Coronary artery (tissue), 2 donors: ENCODE data around the gene GAP43.
A peak's percentile ranks its signal among the peaks of the same experiment; 100 is the strongest.

Source experiments
- DNase-seq: peaks from one replicate; pipeline ENCODE4 v3.0.0-alpha.2; 2017; ENCODE audit warnings: low spot score
- H3K27ac ChIP-seq, 2 donors: fragments of 200-600 bp; sonication (generic); one replicate each; pipeline ENCODE4 v1.5.1; 2016 to 2019
- H3K4me3 ChIP-seq: fragments of 200-600 bp; sonication (generic); 2 replicates; pipeline ENCODE4 v1.5.1; 2016; ENCODE audit warnings: mild to moderate bottlenecking, moderate library complexity
- TF ChIP-seq, protein P1 (sequence below): fragments of 200-600 bp; sonication (generic); IDR thresholded peaks from one replicate; pipeline ENCODE4 v1.5.1; 2019; ENCODE audit warnings: antibody characterized with exemption

The GAP43 gene

GRCh38 chr3:115692887-115693524, 69.7 kb downstream of the GAP43 start:
- TF ChIP-seq, protein P1, sequence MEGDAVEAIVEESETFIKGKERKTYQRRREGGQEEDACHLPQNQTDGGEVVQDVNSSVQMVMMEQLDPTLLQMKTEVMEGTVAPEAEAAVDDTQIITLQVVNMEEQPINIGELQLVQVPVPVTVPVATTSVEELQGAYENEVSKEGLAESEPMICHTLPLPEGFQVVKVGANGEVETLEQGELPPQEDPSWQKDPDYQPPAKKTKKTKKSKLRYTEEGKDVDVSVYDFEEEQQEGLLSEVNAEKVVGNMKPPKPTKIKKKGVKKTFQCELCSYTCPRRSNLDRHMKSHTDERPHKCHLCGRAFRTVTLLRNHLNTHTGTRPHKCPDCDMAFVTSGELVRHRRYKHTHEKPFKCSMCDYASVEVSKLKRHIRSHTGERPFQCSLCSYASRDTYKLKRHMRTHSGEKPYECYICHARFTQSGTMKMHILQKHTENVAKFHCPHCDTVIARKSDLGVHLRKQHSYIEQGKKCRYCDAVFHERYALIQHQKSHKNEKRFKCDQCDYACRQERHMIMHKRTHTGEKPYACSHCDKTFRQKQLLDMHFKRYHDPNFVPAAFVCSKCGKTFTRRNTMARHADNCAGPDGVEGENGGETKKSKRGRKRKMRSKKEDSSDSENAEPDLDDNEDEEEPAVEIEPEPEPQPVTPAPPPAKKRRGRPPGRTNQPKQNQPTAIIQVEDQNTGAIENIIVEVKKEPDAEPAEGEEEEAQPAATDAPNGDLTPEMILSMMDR: peak; percentile 82
- no peak overlapping the region for H3K4me3 ChIP-seq
- H3K27ac ChIP-seq: no peak overlapping the region
- DNase-seq: no peak

GRCh38 chr3:115693868-115694267, 70.6 kb downstream of the GAP43 start:
- TF ChIP-seq, protein P1: no peak
- no peak for DNase-seq
- no peak overlapping the region for H3K4me3 ChIP-seq
- no peak overlapping the region for H3K27ac ChIP-seq

DNA sequence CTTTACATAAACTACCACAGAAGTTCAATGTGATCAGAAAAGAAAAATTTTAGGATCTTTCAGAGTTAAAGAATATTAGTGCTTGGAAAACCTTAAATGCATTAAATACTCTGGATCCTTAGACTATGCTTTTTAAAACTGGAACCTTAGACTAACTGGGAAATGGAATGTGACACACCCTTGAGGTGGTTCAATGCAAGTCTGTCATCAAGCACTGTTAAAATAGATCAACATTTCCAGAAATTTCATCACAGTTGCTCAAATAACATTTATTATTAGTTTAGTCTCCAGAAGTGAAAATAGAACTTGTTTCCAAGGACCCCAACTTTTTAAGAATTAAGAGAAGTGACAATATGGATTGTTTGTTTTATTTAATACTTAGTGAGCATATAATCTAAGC, 71.8 kb downstream of the GAP43 start:
- TF ChIP-seq, protein P1: no peak
- Histone ChIP-seq H3K27ac (no peak overlapping the region), H3K4me3 (no peak overlapping the region)
- no peak for DNase-seq

- Histone ChIP-seq H3K27ac (no peak overlapping the region), H3K4me3 (no peak overlapping the region)
- TF ChIP-seq, protein P1: no peak
- no peak for DNase-seq
Measured at GRCh38 chr3:115697263-115698053, 74.1 kb downstream of the GAP43 start.

DNA sequence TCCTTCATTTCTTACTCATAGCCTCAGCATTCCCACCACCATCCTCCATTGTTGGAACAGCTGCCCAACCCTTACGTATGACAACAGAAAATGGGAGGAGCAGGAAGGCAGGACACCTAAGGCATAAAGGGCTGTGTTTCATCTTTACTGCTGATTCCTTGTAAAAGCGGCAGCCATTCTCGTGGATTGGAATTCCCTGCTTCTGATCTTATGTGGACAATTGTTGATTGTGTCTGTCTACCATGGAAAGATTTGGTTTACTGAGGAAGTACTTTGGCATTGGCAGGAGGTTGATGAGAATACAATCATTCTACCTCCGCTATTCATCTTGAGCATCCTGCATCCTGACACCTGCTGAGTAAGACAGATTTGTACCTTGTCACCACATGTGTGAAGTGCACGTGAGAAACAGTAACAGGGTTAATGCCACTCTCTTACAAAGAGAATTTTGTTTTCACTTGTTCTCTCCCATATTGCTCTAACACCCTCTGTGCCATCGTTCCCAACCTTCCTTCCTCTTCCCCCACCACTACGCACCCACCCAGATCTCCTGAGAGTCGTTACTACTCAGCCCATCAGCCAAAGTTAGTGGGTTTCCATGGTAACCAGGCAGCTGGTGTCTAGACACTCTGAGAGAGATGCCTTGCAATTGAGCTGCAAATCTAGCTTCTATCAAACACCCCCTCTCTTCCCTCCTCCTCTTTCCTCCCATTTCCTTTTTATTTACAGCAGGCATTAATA, 75.7 kb downstream of the GAP43 start:
- TF ChIP-seq, protein P1: no peak
- Histone ChIP-seq H3K4me3 (no peak overlapping the region), H3K27ac (no peak overlapping the region)
- no peak for DNase-seq

GRCh38 chr3:115699706-115700105, 76.4 kb downstream of the GAP43 start:
- H3K4me3 ChIP-seq: no peak overlapping the region
- DNase-seq: no peak
- peak overlapping the region in 1 of 2 donors; percentile 53 for H3K27ac ChIP-seq
- TF ChIP-seq, protein P1: no peak
